Body of pancreas (tissue), 4 donors: ENCODE data around the gene TDRD9. TPM values are rescaled to one million over a fixed set of nuclear protein-coding genes. Genes with fewer than 3 reads are reported as not detected.
"Not testable (repeated sequence)": the region's sequence is repeated elsewhere in the genome, so short reads cannot be mapped to it uniquely, and the experiment has no call there.

Experiments
- ATAC-seq: fragments of 150-250 bp; one replicate; pipeline ENCODE4 v1.9.1; 2016
- DNase-seq, 4 donors: peaks; one replicate each; pipeline ENCODE4 v3.0.0-alpha.2; 2019
- H3K27ac ChIP-seq, 4 donors: fragments of 200-600 bp; sonication (generic); 1 replicate in 3 of 4; 2 replicates in 1 of 4; pipeline versions ENCODE4 v1.5.1 to v1.6.1; 2016 to 2019; ENCODE audit warnings: mild to moderate bottlenecking in 1 of 4, mixed read lengths in 1 of 4, moderate library complexity in 1 of 4
- H3K27me3 ChIP-seq, 2 donors: fragments of 200-600 bp; sonication (generic); one replicate each; pipeline ENCODE4 v1.6.0; 2016; ENCODE audit warnings: mild to moderate bottlenecking in 1 of 2
- H3K36me3 ChIP-seq, 2 donors: fragments of 200-600 bp; sonication (generic); replicated peaks in 1 of 2; 2 replicates each; pipeline ENCODE4 v1.5.1; 2016; ENCODE audit warnings: low read depth in 2 of 2; ENCODE audit not compliant: insufficient read depth in 1 of 2
- H3K4me1 ChIP-seq: fragments of 200-600 bp; sonication (generic); one replicate; pipeline ENCODE4 v1.6.0; 2016
- H3K4me3 ChIP-seq, 2 donors: fragments of 200-600 bp; sonication (generic); 1 replicate in 1 of 2; 2 replicates in 1 of 2; pipeline ENCODE4 v1.5.1; 2016 to 2019
- H3K9me3 ChIP-seq, 3 donors: fragments of 200-600 bp; sonication (generic); 1 replicate in 2 of 3; 2 replicates in 1 of 3; pipeline ENCODE4 v1.5.1; 2016
- CTCF ChIP-seq, 7 experiments: fragments of 450-650 bp in 4 of 7; fragments of 200-600 bp in 3 of 7; sonication (generic) in 3 of 7; IDR thresholded peaks; one replicate each; pipeline ENCODE4 v1.5.1; 2016 to 2019; ENCODE audit warnings: antibody characterized with exemption in 7 of 7
- POLR2A ChIP-seq, 3 donors: fragments of 450-650 bp; IDR thresholded peaks; one replicate each; pipeline ENCODE4 v1.6.1; 2016; ENCODE audit warnings: antibody characterized with exemption in 3 of 3, mild to moderate bottlenecking in 2 of 3
- WGBS, 2 donors: methylation state at CpG; one replicate each; pipeline ENCODE4 v1.1.5; 2017; 5-methylcytosine and 5-hydroxymethylcytosine counted together
- intact Hi-C: fragments of 100-400 bp; cut with DNase I; formaldehyde crosslinking; loops from one replicate; pipeline ENCODE4 v1.15.1; 2023
- total RNA-seq, 2 donors: library from RNA; depleted of rRNA; stranded (reverse); fragments of >200 nt; gene quantifications; one replicate each; pipeline ENCODE4 v1.1.0, GENCODE V29; 2016

Gene TDRD9
- total RNA-seq, 2 donors from 2014 or later = 2.0 to 4.7 TPM

- peak overlapping the region; percentile 89 to 90 for H3K4me3 ChIP-seq
- intact Hi-C loops = no loop called here
- peak overlapping the region; percentile 30 to 92 (median 88) for H3K27ac ChIP-seq
- 0% methylated on average over 17 to 58 of the region's 58 CpGs for WGBS, 2 donors
- no peaks in the 10 kb centered on the region for H3K9me3 ChIP-seq
- DNase-seq (peak; percentile 93), ATAC-seq (peak; percentile 97)
- TF ChIP-seq CTCF (IDR thresholded peaks at IDR 0.05) (peak; percentile 97 to 99 (median 98)), POLR2A (IDR thresholded peaks at IDR 0.05) (peak; percentile 51 to 80 (median 79))
- no peaks in the 10 kb centered on the region for H3K27me3 ChIP-seq
- H3K36me3 ChIP-seq = no peaks in the 10 kb centered on the region
- H3K4me1 ChIP-seq = peaks cover 20% of the 10 kb centered on the region
Observed at GRCh38 chr14:103920981-103921854, 7.0 kb upstream of the TDRD9 start.

- H3K27ac ChIP-seq, ATAC-seq, H3K4me3 ChIP-seq: not testable (repeated sequence)
Observed at GRCh38 chr14:103921855-103922200, 6.4 kb upstream of the TDRD9 start.

GRCh38 chr14:103923863-103924262, 4.4 kb upstream of the TDRD9 start:
- no peak overlapping the region for H3K4me3 ChIP-seq
- WGBS, 2 donors = 9 to 18% methylated on average over 6 of the region's 6 CpGs
- H3K27me3 ChIP-seq = peaks cover 0 to 3% of the 10 kb centered on the region in 2 donors
- ATAC-seq = no peak
- intact Hi-C loops = no loop called here
- no peaks in the 10 kb centered on the region for H3K36me3 ChIP-seq
- TF ChIP-seq CTCF (IDR thresholded peaks at IDR 0.05) (no peak), POLR2A (IDR thresholded peaks at IDR 0.05) (no peak)
- DNase-seq = no peak
- no peak overlapping the region for H3K27ac ChIP-seq
- H3K9me3 ChIP-seq = no peaks in the 10 kb centered on the region
- peaks cover 20% of the 10 kb centered on the region for H3K4me1 ChIP-seq

More at GRCh38 chr14:103921855-103922200, 6.4 kb upstream of the TDRD9 start:
- H3K9me3 ChIP-seq, H3K27me3 ChIP-seq, intact Hi-C loops, H3K36me3 ChIP-seq, DNase-seq: not testable (repeated sequence)
- peaks cover 20% of the 10 kb centered on the region for H3K4me1 ChIP-seq
- WGBS, 2 donors = 58 to 61% methylated on average over 12 of the region's 12 CpGs

- ATAC-seq = no peak
- no peaks in the 10 kb centered on the region for H3K9me3 ChIP-seq
- no peak for DNase-seq
- H3K4me1 ChIP-seq = peaks cover 9% of the 10 kb centered on the region
- 74 to 78% methylated on average over 5 of the region's 5 CpGs for WGBS, 2 donors
- H3K27ac ChIP-seq = no peak overlapping the region
- H3K27me3 ChIP-seq = peaks cover 0 to 3% of the 10 kb centered on the region in 2 donors
- intact Hi-C loops = no loop called here
- no peaks in the 10 kb centered on the region for H3K36me3 ChIP-seq
- no peak overlapping the region for H3K4me3 ChIP-seq
- TF ChIP-seq POLR2A (IDR thresholded peaks at IDR 0.05) (no peak), CTCF (IDR thresholded peaks at IDR 0.05) (no peak)
Observed at GRCh38 chr14:103925316-103925715, 2.9 kb upstream of the TDRD9 start.

GRCh38 chr14:103927566-103927965, 690 bp upstream of the TDRD9 start:
- peaks cover 0 to 3% of the 10 kb centered on the region in 2 donors for H3K27me3 ChIP-seq
- no peak overlapping the region for H3K27ac ChIP-seq
- 81 to 82% methylated on average over 17 to 18 of the region's 18 CpGs for WGBS, 2 donors
- intact Hi-C loops = no loop called here
- H3K4me3 ChIP-seq = no peak overlapping the region
- ATAC-seq (no peak), DNase-seq (no peak)
- H3K4me1 ChIP-seq = no peaks in the 10 kb centered on the region
- no peaks in the 10 kb centered on the region for H3K9me3 ChIP-seq
- TF ChIP-seq CTCF (IDR thresholded peaks at IDR 0.05) (no peak), POLR2A (IDR thresholded peaks at IDR 0.05) (no peak)
- no peaks in the 10 kb centered on the region for H3K36me3 ChIP-seq
